Measurements from ENCODE around the gene MBOAT1. TPM values are rescaled to one million over a fixed set of nuclear protein-coding genes. Genes with fewer than 3 reads are reported as not detected.

MBOAT1 gene
- total and polyA plus RNA-seq, 8 donors = 14.8 to 22.2 (median 19.0) TPM

- Histone ChIP-seq H3K27me3 (no peaks in the 10 kb centered on the region), H3K4me3 (no peak overlapping the region), H3K4me1 (no peaks in the 10 kb centered on the region), H3K9me3 (no peaks in the 10 kb centered on the region), H3K27ac (no peak overlapping the region), H3K36me3 (peaks cover 0 to 38% of the 10 kb centered on the region in 2 donors)
- intact Hi-C loops (cut with DNase I) = loop anchor here in 1 of 2 donors (10.0 kb wide), 1 partner anchor 422 kb away; no protein-coding TSS in a partner anchor
- TF ChIP-seq CTCF (IDR thresholded peaks at IDR 0.05) = no peak
- DNase-seq (no peak), ATAC-seq (no peak)
These were observed 109.7 kb downstream of the MBOAT1 start for GRCh38 chr6:20102397-20103073.

DNA sequence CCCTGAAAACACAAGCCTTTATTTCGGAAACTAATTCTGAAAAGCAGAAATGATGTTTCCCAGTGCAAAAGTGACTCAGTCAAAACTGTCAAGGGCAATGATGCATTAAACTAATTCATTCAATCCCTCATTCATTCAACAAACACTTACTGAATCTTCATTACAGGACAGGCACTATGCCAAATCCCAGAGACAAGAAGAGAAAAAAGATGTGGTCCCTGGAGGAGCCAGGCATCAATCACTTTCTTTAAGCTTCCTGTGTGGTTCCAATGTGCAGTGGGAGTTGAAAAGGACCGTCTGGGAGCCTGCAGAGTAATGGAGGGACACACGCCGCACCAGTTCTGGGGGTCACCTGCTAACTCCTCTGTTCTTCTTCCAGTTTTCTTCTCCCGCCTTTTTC lies 113.1 kb downstream of the MBOAT1 start:
- Histone ChIP-seq H3K27ac (no peak overlapping the region), H3K4me3 (no peak overlapping the region), H3K4me1 (no peaks in the 10 kb centered on the region), H3K36me3 (peaks cover 0 to 34% of the 10 kb centered on the region in 2 donors), H3K9me3 (no peaks in the 10 kb centered on the region), H3K27me3 (no peaks in the 10 kb centered on the region)
- ATAC-seq = no peak
- no peak for TF ChIP-seq CTCF (IDR thresholded peaks at IDR 0.05)
- no peak for DNase-seq
- intact Hi-C loops (cut with DNase I) = no loop called here

GRCh38 chr6:20098267-20098876 lies 113.9 kb downstream of the MBOAT1 start:
- Histone ChIP-seq H3K27ac (no peak overlapping the region), H3K4me1 (no peaks in the 10 kb centered on the region), H3K36me3 (peaks cover 0 to 28% of the 10 kb centered on the region in 2 donors), H3K9me3 (no peaks in the 10 kb centered on the region), H3K27me3 (no peaks in the 10 kb centered on the region), H3K4me3 (no peak overlapping the region)
- DNase-seq (no peak), ATAC-seq (no peak)
- intact Hi-C loops (cut with DNase I) = no loop called here
- TF ChIP-seq CTCF (IDR thresholded peaks at IDR 0.05) = no peak

DNA sequence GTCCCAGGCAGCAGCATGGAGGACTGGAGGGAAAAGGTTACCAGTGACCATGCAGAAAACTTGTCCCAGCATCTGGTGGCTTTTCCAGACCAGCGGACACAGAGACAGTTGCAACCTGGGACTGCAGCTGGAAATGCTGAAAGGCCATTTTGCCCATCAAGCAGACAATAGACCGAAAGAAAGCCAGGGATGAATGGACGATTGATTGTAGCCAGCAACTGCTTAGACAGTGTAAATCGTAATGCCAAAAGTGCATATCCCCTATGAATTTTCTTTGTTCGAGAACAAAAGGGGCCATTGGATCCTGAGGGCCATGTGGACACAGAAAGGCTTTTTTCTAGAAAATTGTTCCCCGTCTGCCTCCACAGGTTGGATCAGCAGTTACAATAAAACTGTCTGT lies 115.7 kb downstream of the MBOAT1 start:
- H3K9me3 ChIP-seq = no peaks in the 10 kb centered on the region
- no peak overlapping the region for H3K4me3 ChIP-seq
- H3K27me3 ChIP-seq = no peaks in the 10 kb centered on the region
- H3K27ac ChIP-seq = no peak overlapping the region
- DNase-seq (no peak), ATAC-seq (no peak)
- TF ChIP-seq CTCF (IDR thresholded peaks at IDR 0.05) = no peak
- no peaks in the 10 kb centered on the region for H3K4me1 ChIP-seq
- H3K36me3 ChIP-seq = peaks cover 0 to 19% of the 10 kb centered on the region in 2 donors
- intact Hi-C loops (cut with DNase I) = no loop called here

DNA sequence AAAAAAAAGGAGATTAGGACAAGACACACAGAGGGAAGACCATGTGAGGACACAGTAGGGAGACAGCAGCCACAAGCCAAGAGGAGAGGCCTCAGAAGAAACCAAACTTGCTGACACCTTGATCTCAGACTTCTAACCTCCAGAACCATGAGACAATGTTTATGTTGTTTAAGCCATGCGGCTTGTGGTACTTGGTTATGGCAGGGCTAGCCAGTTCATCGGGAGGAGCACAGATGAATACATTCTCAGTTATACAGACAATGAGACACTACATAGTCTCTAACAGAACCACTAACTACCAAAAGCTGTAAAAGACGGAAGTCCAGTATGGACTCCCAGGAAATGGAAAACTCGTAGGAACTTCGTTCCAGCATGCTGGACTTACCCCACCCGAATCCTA lies 116.8 kb downstream of the MBOAT1 start:
- Histone ChIP-seq H3K4me3 (no peak overlapping the region), H3K27me3 (no peaks in the 10 kb centered on the region), H3K36me3 (peaks cover 0 to 8% of the 10 kb centered on the region in 2 donors), H3K4me1 (no peaks in the 10 kb centered on the region), H3K27ac (no peak overlapping the region), H3K9me3 (no peaks in the 10 kb centered on the region)
- DNase-seq = no peak
- TF ChIP-seq CTCF (IDR thresholded peaks at IDR 0.05) = no peak
- ATAC-seq = no peak
- intact Hi-C loops (cut with DNase I) = no loop called here

All from left lung (tissue), 10 donors.